ELF-1 (cell line): ENCODE results near the gene KCNC1.

Experiments used
- DNase-seq: peaks from one replicate; pipeline ENCODE4 v3.0.0-alpha.2; 2016; ENCODE audit warnings: low read depth, low spot score

KCNC1 gene

DNA sequence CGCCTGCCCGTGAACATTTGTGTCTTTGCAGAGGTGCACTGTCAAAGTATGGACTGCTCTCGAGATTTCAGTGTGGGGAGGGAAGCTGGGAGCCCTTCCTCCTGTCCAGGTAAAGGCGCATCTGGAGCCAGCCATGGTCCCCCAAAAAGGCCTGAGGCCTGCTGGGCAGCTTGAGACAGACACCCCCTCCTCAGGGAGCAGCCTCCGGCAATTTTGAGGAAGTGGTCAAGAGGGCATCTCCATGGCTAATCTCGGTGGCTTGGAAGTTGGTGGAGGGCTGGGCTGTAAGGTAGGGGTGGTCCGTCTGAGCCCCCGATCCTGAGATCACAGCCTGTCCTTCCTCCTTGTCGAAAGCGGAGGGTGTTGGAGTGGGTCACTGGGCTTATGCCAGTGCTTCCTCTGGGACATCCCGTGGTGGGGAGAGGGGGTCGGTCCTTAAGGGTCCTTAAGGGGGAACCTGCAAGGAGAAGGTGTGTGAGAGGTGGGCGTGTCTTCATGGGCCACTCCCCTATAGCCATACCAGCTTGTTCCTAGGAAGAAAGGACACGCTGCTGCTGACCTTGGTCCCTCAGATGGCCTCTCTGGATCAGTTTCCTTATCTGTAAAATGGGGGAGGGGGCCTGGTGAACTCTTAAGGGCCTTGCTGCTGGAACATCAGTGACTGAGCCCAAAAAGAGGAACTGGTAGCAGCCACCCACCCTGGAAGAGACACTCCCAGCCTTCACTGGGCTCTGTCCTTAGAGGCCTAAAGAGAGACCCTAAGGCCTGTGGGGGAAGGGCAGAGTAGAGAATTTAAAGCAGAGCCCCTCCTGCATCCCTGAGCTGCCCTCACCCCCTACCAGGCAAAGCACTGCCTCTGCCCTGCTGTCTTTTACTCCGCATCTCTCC lies 2.6 kb downstream of the KCNC1 start:
- DNase-seq: no peak

DNA sequence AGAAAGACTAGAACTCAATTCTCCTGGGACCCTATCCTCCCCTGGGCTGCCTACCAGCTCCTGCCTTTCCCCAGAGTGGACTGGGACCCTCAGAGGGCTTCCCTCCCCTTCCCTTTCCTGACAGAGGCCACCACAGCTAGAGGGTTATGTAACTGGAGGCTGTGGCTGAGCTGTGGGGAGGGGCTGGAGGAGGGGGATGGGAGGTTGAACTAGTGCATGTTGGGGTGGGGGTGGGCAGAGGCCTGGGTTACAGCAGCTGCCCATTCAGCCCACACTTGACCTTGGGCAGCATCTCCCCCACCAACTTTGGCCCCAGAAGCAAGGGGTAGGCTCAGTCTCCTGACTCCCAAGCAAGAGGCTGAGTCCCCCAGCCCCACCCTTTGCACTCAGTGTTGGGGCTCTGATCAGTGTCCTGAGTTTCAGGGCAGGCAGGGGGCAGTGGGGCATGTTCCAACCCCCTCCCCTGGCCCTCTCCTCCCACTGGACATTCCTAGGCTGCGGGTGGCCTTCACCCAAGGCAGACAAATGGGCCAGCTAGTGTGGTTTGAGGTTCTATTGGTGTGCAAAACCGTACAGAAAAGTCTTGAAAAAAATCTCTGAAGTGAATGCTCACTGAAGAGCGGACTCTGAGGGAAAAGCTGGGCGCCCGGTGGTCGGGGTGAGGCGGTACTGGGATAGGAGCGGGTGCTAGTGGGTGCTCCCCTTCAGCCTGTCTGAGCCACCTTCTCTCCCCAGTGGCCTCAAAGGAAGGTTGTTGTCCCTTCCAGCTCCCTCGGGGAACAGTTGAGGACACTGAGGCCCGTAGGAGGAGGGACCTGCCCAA lies 3.8 kb downstream of the KCNC1 start:
- DNase-seq: no peak

DNA sequence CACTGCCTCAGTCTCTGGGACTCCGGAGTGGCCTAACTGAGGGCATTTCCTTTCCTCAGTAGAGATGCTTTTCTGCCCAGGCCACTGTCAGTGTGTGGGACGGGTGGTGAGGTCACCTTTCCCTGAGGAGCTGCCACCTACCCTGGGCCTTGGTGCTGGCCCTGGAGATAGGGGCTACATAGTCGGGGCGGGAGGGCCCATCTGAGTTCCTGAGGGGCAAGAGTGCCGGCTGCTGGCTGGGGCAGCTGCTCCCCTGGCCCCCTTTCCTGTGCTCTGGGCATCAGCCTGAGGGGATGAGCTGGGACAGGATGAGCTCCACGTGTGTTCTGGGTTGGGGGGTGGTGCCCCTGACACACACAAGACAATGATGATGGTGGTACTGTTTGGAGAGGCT lies 5.4 kb downstream of the KCNC1 start:
- no peak for DNase-seq

DNA sequence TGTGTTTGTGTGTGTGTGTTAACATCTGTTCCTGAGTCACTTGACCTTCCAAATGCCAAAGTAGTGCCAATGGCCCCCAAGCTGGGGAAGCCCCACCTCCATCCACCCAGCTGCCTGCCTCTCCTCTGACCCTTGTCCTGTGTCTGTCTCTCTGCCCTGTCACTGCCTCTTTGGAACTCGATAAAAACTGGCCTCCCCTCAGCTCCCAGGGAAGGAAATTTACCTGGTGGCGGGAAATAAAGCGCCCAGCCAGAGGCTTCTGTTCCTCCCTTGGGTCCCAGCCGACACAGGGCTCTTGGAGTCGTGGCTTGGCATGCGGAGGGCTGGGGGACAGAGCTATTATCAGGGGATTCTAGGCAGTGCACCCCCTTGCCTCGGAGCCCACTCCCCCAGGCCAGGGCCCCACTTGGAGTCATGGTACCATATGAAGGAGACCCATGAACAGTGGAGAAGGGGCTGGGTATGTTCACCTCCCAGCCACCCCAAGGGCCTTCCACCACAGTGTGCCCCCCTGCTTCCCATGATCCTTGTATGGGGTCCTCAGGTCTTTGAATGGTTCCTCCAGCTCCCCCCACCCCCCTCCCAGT lies 6.2 kb downstream of the KCNC1 start:
- DNase-seq: no peak

DNA sequence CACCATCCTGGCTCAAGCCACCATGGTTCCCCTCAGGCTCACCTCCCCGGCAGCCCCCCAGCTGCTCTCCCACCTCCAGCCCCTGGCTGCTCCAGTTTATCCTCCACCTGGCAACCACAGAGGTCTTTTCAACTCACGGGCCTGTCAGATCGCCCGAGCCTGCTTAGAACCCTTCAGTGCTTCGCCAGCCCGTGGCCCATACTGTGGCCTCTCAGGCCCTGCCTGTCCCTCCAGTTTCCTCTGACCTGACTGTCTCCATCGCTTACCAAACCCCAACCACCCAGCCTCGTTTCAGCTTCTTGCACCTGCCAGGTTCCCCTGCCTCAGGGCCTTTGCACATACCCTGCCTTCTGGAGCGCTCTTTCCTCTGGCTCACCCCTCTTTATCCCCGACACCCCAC lies 6.9 kb downstream of the KCNC1 start:
- DNase-seq: no peak

GRCh38 chr11:17742019-17742418 lies 7.4 kb downstream of the KCNC1 start:
- no peak for DNase-seq

DNA sequence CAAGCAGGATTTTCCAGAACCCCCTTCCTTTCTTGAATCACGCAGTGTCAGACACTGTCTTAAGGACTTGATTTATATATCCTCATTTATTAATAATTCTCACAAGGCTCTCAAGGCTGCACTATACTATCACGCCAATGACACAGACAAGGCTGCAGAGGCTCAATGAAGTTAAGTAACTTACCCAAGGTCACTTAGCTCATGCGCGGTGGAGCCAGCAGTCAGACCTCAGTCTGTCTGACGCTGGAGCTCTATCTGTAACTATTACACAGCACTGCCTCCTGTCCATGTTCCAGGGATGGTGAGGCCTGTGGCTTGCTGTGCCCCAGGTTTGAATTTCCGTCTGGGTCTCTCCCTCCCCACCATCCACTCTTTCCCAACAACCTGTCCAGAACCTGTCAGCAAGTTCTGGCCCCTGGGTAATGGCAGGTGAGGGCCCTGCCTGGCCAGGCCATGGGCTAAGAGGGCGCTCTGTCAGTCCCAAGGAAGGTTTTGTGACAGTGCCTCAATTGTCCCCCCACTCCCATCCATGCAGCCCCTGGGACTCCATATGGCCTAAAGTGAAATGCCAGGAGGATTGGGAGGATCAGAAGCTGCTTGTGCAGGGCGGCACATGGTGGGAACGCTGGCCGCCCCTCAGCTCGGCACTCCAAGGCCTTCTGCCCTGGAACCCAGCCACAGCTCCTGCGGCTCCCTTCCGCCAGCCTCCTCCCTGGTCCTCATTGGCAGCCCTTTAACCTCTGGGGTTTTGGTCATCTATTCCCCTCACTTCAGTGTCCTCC lies 8.6 kb downstream of the KCNC1 start:
- no peak for DNase-seq

GRCh38 chr11:17743808-17744119 lies 9.2 kb downstream of the KCNC1 start:
- no peak for DNase-seq

- no peak for DNase-seq
Measured at GRCh38 chr11:17744151-17744940, 9.8 kb downstream of the KCNC1 start.

DNA sequence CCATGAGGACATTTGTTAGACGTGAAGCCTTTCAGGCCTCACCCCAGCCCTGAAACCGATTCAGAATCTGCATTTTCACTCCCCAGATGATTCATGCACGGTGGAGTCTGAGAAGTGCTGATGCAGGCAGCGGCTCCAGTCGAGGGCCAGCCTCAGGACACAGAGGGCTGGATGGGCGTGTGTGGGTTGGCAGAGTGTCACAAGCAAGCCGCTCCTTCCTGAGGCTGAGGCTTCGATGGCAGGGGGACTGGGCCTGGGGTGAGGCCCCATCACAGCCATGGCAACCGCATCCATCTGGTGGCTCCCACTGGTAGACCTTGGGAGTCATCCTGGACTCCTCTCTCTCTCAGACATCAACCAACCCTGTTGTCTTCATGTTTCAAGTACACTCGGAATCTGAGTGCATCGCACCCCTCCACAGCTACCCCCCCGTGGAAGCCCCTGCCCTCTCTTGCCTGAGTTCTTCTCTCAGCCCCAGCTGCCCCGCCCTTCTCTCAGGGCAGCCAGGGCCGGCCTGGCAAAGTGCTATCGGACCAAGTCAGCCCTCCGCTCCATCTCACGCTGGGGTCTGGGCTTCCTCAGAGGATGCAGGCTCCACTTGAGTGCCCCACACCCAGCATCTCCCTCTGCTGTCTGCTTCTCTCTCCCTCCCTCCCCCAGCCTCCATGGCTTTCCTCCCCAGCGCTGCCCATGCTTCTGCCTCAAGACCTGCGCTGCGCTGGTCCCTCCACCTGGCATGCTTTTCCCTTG lies 10.6 kb downstream of the KCNC1 start:
- DNase-seq: no peak

DNA sequence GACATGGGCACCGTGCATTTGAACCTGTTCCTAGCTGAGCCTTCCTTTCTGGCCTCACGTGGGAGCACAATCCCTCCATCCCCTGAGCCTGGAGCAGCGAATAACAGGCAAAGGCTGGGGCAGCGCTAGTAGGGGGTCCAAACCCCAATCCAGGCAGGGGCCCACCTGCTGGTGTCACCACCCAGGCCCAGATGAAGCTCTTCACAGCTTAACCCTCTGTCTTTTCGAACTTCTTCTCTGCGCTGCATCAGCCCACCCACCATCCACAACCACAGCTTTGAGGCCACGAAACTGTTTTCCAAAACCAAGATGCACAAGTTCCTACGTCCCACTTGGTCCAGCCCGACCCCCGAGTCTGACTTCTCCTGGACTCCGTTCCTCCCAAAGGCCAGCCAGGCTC lies 11.5 kb downstream of the KCNC1 start:
- DNase-seq: no peak

DNA sequence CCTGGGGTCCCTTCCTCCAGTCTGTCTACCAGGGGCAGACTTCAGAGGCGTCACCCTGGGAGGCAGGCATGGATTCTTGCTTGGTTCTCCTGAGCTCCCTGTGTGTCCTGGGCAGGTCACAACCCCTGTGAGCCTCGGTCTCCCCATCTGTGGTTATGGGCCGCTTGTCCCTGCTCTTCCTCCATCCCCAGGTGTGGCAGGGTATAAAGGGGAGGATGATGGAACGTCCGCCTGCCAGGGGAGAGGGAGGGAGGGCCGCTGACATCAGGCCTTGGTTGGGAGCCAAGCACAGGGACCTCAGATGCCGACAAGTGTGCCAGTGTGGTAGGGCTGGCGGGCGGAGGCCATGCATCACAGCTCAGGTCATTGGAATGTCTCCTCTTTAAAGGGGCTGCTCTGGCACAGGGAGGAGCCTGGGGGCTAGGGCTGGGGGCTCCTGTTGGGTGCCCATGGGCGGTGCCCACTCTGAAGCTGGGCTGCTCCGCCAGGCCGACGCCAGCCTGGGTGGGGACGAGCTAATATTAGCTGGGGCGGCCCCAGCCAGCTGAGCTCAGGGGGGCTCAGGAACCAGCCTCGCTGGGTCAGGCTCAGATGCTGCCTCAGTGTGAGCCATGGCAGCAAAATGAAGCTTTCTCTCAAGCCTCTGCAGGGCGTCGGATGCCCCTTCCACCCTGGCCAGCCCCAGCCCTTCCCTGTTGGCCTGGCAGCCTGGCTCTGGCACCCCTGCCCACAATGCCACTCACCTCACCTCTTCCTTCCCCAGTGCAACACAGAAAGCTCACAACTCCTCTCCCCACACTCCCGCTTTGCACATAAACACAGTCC lies 12.8 kb downstream of the KCNC1 start:
- DNase-seq: no peak

DNA sequence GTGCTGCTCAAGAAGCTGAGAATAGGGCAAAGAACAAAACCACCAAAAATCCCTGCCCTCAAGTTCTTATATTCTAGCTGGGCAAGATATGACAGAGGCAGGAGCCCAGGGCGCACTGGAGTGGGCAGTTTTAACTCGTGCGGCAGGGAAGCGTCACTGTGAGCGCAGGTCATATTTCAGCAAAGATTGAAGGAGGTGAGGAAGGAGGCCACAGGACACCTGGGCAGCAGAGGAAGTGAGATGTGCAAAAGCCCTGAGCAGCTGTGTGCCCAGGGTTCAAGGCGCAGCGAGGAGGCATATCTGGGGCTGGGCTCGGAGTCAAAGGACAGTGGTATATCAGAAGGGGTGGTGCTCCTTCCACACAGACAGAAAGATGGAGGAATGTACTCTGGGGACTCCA lies 13.5 kb downstream of the KCNC1 start:
- no peak for DNase-seq

DNA sequence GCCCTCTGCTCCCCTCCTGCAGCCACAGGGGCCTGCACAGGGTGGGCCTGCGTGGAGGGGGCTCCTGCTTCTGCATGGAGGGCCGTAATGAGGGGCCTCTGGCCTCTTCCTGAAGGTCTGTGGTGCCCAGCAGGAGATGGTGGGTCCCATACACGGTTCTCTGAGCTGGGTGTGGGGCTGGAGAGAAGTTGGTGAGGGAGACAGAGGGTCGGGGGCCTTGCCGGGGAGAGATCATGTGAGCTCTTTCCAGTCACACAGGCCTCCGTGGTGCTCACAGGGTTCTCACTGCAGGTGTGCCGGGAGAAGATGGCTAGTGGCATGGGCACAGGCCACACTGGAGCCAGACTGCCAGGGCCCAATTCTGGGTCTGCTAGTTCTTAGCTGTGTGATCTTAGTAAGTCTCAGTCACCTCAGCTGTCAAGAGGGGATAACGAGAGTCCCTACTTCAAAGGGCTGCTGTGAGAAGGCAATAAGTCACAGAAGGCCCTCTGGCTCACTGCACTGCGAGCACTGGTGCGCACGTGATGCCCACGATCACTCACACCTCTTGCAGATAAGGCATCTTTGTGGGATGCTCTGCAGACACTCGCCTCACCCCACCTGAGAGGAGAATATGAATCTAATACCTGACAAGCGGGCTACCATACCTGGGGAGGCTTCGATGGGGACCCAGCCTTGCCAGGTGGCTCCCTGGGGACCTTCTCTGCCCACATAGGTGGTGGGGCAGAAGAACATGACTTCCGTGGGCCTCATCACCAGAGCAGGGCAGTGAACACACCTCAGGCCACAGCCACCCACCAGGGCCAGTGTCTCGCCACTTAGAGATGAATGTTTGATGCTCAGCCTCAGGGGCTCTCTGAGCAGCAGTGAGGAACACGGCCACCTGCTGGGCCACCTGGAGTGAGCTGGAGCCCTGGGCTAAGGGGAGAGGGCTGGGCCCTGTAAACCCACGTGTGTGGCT lies 14.5 kb downstream of the KCNC1 start:
- DNase-seq: no peak

DNA sequence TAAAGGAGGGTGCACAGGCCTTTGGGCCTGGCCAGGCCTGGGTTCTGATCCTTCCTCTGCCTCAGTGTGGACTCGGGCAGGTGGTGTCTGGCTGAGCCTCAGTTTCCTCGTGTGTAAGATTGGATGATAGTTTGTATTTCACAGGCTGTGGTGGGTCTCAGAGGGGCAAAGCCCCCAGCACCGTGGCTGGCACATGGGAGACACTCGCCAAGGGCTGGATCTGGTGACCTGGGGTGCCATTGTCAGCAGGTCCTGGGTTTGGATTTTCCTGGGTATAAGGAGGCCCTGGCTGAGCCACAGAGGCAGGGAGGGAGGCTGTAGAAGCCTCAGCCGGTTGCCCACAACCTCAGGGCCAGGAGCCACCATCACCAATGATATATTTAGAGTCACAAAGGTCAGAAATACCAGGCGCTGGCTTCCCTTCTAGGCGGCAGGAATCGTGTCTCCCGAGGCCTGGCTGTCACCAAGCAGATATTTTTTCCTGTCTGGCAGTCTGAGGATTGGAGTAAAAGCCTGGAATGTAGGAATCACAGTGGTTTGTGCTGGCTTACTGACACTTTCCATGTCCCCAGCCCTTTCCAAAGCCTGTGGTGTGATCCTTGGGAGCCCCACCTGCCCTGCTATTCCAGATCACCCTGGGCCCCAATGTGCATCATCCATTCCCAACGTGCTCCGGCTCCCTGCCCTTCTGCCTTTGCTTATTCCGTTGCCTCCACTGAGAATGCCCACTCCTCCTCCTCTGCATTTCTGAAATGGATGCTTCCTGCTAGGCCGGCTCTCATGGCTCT lies 15.6 kb downstream of the KCNC1 start:
- DNase-seq: no peak

- DNase-seq: no peak
Measured at GRCh38 chr11:17750801-17751165, 16.2 kb downstream of the KCNC1 start.

- no peak for DNase-seq
Measured at GRCh38 chr11:17751558-17751957, 17.0 kb downstream of the KCNC1 start.

- no peak for DNase-seq
Measured at GRCh38 chr11:17752144-17752543, 17.6 kb downstream of the KCNC1 start.
